ENCODE measurements around the gene TESMIN.

Gene TESMIN

DNA sequence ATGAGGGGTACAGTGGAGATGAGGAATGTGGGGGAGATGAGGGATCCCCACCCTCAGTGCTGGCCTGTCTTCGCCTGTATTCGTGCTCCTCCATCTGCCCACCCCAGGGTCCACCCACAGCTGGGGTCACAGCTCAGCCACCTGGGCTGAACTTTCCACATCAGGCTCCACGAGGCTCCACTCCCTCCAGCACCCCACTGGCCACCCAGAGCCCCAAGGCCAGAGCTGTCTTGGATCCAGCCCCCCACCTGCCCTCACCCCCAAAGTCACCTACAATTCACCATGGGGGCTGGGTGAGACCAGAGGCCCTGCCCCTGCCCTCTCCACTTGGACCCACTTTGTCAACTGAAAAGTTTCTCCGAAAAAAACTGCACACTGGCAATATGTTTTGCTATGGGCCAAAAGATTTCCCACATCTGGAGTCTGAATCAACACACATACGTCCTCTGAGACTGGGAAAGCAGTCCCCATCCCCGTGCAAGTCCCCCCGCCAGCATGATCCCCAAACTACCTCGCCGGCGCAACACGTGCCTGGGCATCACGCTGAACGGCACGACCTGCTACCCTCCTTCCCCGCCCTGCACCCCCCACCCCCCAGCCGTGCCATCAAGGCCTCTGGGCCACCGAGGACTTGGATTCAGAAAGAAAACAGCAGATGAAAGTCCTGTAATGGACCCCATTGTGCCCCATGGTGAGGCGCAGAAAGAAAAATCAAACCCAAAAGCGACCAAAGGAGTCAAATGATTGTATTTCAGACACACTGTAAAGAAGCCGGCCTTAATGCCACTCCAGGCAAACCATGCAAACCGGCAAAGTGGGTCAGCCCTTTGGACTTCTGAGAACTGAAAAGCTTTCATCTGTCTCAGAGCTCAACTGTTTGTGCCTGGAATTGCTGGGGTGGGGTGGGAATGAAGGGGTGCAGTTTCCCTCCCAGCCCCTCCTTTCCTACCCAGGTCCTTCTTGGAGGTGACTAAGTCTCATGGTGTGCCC is 83.5 kb downstream of the TESMIN start:
- Histone ChIP-seq H3K27me3 (ENCODE audit: control insufficient read depth in 1 of 2, insufficient read depth in 2 of 2, low read length in 2 of 2) (peaks cover 9 to 11% of the 10 kb centered on the region in 2 donors), H3K9me3 (ENCODE audit: control insufficient read depth in 2 of 2, low read length in 2 of 2) (no peaks in the 10 kb centered on the region), H3K27ac (ENCODE audit: low read length) (no peak overlapping the region), H3K4me3 (ENCODE audit: low read length in 2 of 2) (no peak overlapping the region), H3K4me1 (ENCODE audit: control insufficient read depth, insufficient read depth, low read length) (no peaks in the 10 kb centered on the region), H3K36me3 (ENCODE audit: control insufficient read depth in 2 of 2, insufficient read depth in 2 of 2, low read length in 2 of 2) (no peaks in the 10 kb centered on the region), H3K9ac (ENCODE audit: low read length in 2 of 2) (no peak overlapping the region)

DNA sequence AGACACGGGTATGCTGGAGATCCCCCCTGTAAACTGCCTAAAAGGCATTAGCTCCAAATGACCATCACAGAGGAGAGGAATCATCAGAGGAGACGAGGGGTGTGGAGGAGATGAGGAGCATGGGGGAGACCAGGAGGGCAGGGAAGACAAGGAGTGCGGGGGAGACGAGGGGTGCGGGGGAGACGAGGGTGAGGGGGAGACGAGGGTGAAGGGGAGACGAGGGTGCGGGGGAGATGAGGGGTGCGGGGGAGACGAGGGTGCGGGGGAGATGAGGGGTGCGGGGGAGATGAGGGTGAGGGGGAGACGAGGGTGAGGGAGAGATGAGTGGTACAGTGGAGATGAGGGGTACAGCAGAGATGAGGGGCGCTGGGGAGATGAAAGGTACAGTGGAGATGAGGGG is 84.5 kb downstream of the TESMIN start:
- no peak overlapping the region for H3K9ac ChIP-seq (ENCODE audit: low read length in 2 of 2)
- no peak overlapping the region for H3K4me3 ChIP-seq (ENCODE audit: low read length in 2 of 2)
- H3K4me1 ChIP-seq (ENCODE audit: control insufficient read depth, insufficient read depth, low read length), result no peaks in the 10 kb centered on the region
- peaks cover 9 to 11% of the 10 kb centered on the region in 2 donors for H3K27me3 ChIP-seq (ENCODE audit: control insufficient read depth in 1 of 2, insufficient read depth in 2 of 2, low read length in 2 of 2)
- H3K9me3 ChIP-seq (ENCODE audit: control insufficient read depth in 2 of 2, low read length in 2 of 2), result no peaks in the 10 kb centered on the region
- H3K36me3 ChIP-seq (ENCODE audit: control insufficient read depth in 2 of 2, insufficient read depth in 2 of 2, low read length in 2 of 2), result no peaks in the 10 kb centered on the region
- H3K27ac ChIP-seq (ENCODE audit: low read length), result no peak overlapping the region

DNA sequence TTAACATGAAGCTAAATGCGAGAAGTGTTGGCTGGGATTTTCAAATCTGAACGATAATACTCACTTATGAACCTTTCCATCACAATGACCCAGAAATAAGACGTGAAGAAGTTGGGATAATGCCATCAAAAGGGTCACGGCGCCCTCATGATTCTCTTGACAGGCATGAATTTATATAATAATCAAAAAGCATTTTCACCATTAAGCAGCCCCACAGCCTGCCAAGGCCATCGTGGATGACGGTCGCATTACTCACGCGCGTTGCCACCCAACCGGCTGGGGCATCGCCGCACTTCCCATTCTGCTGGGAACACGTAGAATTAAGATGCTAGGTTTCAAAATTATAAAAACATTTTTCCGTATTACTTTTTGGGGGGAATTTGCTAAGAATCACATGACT is 85.9 kb downstream of the TESMIN start:
- H3K9me3 ChIP-seq (ENCODE audit: control insufficient read depth in 2 of 2, low read length in 2 of 2), result no peaks in the 10 kb centered on the region
- peaks cover 9 to 11% of the 10 kb centered on the region in 2 donors for H3K27me3 ChIP-seq (ENCODE audit: control insufficient read depth in 1 of 2, insufficient read depth in 2 of 2, low read length in 2 of 2)
- no peaks in the 10 kb centered on the region for H3K4me1 ChIP-seq (ENCODE audit: control insufficient read depth, insufficient read depth, low read length)
- no peaks in the 10 kb centered on the region for H3K36me3 ChIP-seq (ENCODE audit: control insufficient read depth in 2 of 2, insufficient read depth in 2 of 2, low read length in 2 of 2)
- no peak overlapping the region for H3K4me3 ChIP-seq (ENCODE audit: low read length in 2 of 2)
- no peak overlapping the region for H3K9ac ChIP-seq (ENCODE audit: low read length in 2 of 2)
- no peak overlapping the region for H3K27ac ChIP-seq (ENCODE audit: low read length)

DNA sequence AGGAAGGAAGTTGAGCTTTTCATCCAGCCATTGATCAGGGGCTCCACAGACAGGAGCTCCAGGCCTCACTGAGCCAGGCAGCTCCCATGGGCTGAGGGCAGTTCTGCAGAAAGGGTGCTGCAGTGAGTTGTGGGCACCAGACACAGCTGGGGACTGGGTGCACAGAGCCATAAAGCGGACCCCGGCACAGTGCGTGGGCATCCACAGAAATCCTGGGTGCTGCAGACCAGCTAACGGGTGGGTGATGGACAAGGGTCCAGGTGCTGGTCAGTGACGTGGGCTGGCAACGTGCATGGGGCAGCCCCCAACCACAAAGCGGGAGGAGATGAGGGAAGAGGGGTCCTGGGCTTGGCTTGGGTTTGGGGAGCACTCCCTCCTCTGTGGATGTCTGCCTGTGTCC is 86.4 kb downstream of the TESMIN start:
- H3K27me3 ChIP-seq (ENCODE audit: control insufficient read depth in 1 of 2, insufficient read depth in 2 of 2, low read length in 2 of 2), result peaks cover 9 to 11% of the 10 kb centered on the region in 2 donors
- H3K36me3 ChIP-seq (ENCODE audit: control insufficient read depth in 2 of 2, insufficient read depth in 2 of 2, low read length in 2 of 2), result no peaks in the 10 kb centered on the region
- H3K9me3 ChIP-seq (ENCODE audit: control insufficient read depth in 2 of 2, low read length in 2 of 2), result no peaks in the 10 kb centered on the region
- H3K9ac ChIP-seq (ENCODE audit: low read length in 2 of 2), result no peak overlapping the region
- no peak overlapping the region for H3K4me3 ChIP-seq (ENCODE audit: low read length in 2 of 2)
- H3K27ac ChIP-seq (ENCODE audit: low read length), result no peak overlapping the region
- H3K4me1 ChIP-seq (ENCODE audit: control insufficient read depth, insufficient read depth, low read length), result no peaks in the 10 kb centered on the region

DNA sequence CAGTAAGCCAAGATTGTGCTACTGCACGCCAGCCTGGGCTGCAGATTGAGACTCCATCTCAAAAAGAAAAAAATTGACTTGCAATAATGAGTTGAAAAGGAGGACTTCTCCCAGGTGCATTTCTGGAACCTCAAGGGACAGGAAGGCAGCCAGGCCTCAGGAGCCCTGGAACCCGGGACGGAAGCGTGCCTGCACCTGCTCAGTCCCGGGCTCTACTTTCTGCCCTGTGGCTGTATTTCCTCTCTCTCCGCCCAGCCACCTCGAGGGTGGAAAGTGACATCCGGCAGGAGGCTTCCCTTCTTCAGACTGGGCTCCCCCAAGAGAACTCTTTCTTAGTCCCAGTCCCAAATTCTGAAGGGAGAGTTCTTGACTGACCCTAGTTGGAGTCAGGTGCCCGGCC is 87.2 kb downstream of the TESMIN start:
- Histone ChIP-seq H3K4me3 (ENCODE audit: low read length in 2 of 2) (no peak overlapping the region), H3K9ac (ENCODE audit: low read length in 2 of 2) (no peak overlapping the region), H3K27me3 (ENCODE audit: control insufficient read depth in 1 of 2, insufficient read depth in 2 of 2, low read length in 2 of 2) (peaks cover 9 to 11% of the 10 kb centered on the region in 2 donors), H3K36me3 (ENCODE audit: control insufficient read depth in 2 of 2, insufficient read depth in 2 of 2, low read length in 2 of 2) (no peaks in the 10 kb centered on the region), H3K4me1 (ENCODE audit: control insufficient read depth, insufficient read depth, low read length) (no peaks in the 10 kb centered on the region), H3K27ac (ENCODE audit: low read length) (no peak overlapping the region), H3K9me3 (ENCODE audit: control insufficient read depth in 2 of 2, low read length in 2 of 2) (no peaks in the 10 kb centered on the region)

DNA sequence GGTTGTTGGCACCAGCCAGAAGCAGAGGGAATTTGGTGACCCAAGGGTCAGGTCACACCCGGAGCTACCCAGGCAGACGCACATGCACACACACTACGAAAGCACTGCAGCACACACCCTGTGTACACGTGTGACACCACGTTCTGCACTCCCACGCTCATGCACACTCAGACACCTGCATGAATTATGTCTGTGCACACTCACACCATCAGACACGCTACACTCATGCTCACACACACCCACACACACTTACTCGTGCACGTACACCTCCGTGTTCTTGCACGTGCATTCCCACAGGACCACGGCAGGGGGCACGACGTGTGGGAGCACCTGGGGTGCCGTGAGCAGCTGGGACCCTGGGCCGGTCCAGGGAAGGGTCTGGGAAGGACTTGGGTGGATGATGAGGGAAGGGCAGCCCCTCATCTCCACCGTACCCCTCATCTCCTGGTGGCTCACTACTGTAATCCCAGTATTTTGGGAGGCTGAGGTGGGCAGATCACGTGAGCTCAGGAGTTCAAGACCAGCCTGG is 87.8 kb downstream of the TESMIN start:
- Histone ChIP-seq H3K27ac (ENCODE audit: low read length) (no peak overlapping the region), H3K9ac (ENCODE audit: low read length in 2 of 2) (no peak overlapping the region), H3K4me1 (ENCODE audit: control insufficient read depth, insufficient read depth, low read length) (no peaks in the 10 kb centered on the region), H3K27me3 (ENCODE audit: control insufficient read depth in 1 of 2, insufficient read depth in 2 of 2, low read length in 2 of 2) (peaks cover 9 to 11% of the 10 kb centered on the region in 2 donors), H3K4me3 (ENCODE audit: low read length in 2 of 2) (no peak overlapping the region), H3K36me3 (ENCODE audit: control insufficient read depth in 2 of 2, insufficient read depth in 2 of 2, low read length in 2 of 2) (no peaks in the 10 kb centered on the region), H3K9me3 (ENCODE audit: control insufficient read depth in 2 of 2, low read length in 2 of 2) (no peaks in the 10 kb centered on the region)

DNA sequence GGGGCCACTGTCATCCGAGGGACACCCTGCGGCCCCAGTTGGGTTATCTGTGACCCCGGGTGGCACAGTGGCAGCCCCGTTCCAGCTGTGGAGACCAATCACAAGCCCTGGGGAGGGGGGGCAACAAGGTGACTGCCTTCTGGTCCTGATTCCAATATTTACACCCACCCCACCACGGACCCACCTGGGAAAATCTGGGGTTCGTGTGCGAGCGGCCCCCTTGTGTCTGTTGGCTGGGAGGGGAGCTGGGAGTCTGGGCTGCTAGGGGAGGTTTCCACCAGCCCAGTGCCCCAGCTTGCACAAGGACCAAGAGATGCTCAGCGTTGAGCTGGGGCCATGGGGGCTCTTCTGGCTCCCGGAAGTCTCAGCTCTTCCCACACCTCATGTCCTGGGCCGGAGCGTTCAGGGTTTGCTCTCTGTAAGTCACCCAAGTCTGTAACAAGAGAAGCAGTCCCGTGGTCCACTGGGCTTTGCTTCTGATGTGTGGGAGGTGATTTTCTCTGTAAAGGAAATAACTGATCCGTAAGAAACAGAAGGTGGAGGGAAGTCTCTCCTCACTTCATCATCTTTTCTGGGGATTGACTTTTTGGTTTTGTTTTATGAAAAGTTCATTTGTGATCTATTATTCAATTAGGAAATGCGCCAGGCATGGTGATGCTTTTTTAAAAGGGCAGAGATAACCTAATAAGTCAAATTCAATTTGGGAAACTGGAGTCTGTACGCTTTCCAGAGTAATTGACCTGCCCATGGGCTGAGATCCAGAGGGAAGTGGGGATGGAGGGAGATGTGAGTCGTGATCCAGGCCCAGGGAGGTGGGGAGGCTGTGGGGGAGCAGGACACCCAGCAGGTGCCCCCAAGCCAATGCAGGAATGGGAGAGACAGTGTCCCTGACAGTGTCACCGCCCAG is 89.4 kb downstream of the TESMIN start:
- Histone ChIP-seq H3K27me3 (ENCODE audit: control insufficient read depth in 1 of 2, insufficient read depth in 2 of 2, low read length in 2 of 2) (peaks cover 9 to 11% of the 10 kb centered on the region in 2 donors), H3K9me3 (ENCODE audit: control insufficient read depth in 2 of 2, low read length in 2 of 2) (no peaks in the 10 kb centered on the region), H3K9ac (ENCODE audit: low read length in 2 of 2) (no peak overlapping the region), H3K27ac (ENCODE audit: low read length) (no peak overlapping the region), H3K4me3 (ENCODE audit: low read length in 2 of 2) (no peak overlapping the region), H3K36me3 (ENCODE audit: control insufficient read depth in 2 of 2, insufficient read depth in 2 of 2, low read length in 2 of 2) (no peaks in the 10 kb centered on the region), H3K4me1 (ENCODE audit: control insufficient read depth, insufficient read depth, low read length) (no peaks in the 10 kb centered on the region)

DNA sequence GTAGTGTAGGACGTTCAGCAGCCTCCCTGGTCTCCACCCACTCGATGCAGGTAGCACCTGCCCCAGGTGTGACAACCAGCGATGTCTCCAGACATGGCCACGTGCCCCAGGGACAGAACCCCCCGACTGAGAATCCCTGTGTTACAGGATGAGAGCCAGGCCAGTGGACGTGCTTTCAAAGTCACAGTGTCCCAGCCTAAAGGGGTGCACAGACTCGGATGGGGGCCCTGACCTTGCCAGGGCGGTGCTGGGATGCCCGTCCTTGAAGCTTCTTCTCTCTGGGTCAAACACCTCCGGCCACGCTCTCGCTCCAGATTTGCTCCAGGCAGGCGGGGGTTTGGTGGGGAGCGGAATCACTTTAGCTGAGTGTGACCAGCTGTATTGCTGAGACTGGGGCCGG is 90.3 kb downstream of the TESMIN start:
- no peak overlapping the region for H3K27ac ChIP-seq (ENCODE audit: low read length)
- H3K9ac ChIP-seq (ENCODE audit: low read length in 2 of 2), result no peak overlapping the region
- H3K4me1 ChIP-seq (ENCODE audit: control insufficient read depth, insufficient read depth, low read length), result no peaks in the 10 kb centered on the region
- H3K27me3 ChIP-seq (ENCODE audit: control insufficient read depth in 1 of 2, insufficient read depth in 2 of 2, low read length in 2 of 2), result peaks cover 5 to 10% of the 10 kb centered on the region in 2 donors
- no peaks in the 10 kb centered on the region for H3K9me3 ChIP-seq (ENCODE audit: control insufficient read depth in 2 of 2, low read length in 2 of 2)
- H3K36me3 ChIP-seq (ENCODE audit: control insufficient read depth in 2 of 2, insufficient read depth in 2 of 2, low read length in 2 of 2), result no peaks in the 10 kb centered on the region
- H3K4me3 ChIP-seq (ENCODE audit: low read length in 2 of 2), result no peak overlapping the region

DNA sequence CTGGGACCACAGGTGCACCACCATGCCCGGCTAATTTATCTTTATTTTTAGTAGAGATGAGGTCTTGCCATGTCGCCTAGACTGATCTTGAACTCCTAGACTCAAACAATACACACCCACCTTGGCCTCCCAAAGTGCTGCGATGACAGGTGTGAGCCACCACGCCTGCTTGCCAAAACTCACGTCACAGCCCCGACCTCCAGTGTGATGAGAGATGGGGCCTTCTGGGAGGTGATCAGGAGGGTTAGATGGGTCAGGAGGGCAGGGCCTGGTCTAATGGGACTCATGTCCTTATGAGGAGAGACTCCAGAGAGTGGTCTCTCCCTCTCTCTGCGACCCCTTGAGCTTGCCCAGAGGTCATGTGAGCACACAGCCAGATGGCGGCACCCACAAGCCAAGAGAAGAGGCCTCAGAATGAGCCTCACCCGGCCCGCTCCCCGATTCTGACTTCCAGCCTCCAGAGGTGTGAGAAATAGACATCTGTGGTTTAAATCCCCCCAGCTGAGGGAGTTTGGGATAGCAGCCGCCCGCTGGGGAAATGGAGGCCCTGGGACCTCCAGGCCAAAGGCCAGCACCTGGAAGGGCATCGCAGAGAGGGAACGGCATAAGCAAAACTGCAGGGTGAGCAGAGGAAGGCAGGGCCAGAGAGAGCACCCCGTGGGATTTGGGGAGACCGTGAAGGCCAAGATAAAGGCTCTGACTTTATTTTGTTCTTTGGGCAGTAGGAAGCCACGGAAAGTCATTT is 91.1 kb downstream of the TESMIN start:
- no peaks in the 10 kb centered on the region for H3K36me3 ChIP-seq (ENCODE audit: control insufficient read depth in 2 of 2, insufficient read depth in 2 of 2, low read length in 2 of 2)
- no peaks in the 10 kb centered on the region for H3K4me1 ChIP-seq (ENCODE audit: control insufficient read depth, insufficient read depth, low read length)
- peaks cover 5 to 11% of the 10 kb centered on the region in 2 donors for H3K27me3 ChIP-seq (ENCODE audit: control insufficient read depth in 1 of 2, insufficient read depth in 2 of 2, low read length in 2 of 2)
- H3K27ac ChIP-seq (ENCODE audit: low read length), result no peak overlapping the region
- no peak overlapping the region for H3K4me3 ChIP-seq (ENCODE audit: low read length in 2 of 2)
- H3K9me3 ChIP-seq (ENCODE audit: control insufficient read depth in 2 of 2, low read length in 2 of 2), result peaks cover 0 to 5% of the 10 kb centered on the region in 2 donors
- H3K9ac ChIP-seq (ENCODE audit: low read length in 2 of 2), result no peak overlapping the region

Measured in stomach smooth muscle (tissue), 2 donors.